Measurements from ENCODE around the gene CELF5. TPM values are rescaled to one million over a fixed set of nuclear protein-coding genes. Genes with fewer than 3 reads are reported as not detected.
"Not testable (repeated sequence)": the region's sequence is repeated elsewhere in the genome, so short reads cannot be mapped to it uniquely, and the experiment has no call there.

The CELF5 gene
- total RNA-seq, 1 experiment from 2014 or later = not detected

DNA sequence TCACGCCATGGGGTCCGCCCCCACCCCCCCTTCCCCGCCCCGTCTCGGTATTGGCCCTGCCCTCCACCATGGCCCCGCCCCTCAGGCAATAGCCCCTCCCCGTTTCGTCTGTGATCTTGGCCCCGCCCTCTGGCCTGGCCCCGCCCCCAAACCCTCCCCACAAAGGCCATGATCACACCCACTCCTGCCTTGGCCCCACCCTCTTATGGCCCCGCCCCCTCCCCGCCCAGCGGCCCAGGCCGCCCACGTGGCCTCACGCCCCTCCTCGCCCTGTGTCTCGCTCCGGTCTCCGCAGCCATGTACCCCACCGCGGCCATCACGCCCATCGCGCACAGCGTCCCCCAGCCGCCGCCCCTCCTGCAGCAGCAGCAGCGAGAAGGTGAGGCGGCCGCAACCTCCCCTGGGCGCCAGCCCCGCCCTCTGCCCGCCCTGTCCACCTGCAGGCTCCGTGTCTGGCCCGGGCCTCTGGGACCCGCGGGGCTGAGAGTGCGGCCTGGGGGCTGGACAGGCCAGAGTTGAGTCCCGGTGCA is 61.3 kb downstream of the CELF5 start:
- Histone ChIP-seq H3K4me3 (no peak overlapping the region), H3K36me3 (no peaks in the 10 kb centered on the region), H3K9me3 (no peaks in the 10 kb centered on the region), H3K27me3 (peaks cover 8% of the 10 kb centered on the region)
- DNase-seq = no peak

DNA sequence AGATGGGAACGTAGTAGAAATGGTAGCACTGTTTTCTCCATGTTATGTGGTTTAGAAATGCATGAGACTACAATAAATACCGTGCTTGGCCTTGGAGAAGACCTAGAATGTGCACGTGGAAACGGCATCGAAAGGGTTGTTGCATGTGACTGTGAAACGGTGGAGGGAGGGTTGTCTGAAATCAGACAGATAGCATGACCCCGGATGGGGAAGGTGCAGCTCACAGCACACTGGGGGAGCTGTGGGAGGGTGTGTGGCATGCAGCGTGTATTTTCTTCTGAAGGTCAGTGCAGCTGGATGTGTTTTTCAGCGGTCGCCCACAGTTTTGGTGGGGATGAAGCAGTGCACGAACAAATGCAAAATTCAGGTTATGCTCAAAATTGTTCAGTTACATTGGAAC is 63.4 kb downstream of the CELF5 start:
- H3K9me3 ChIP-seq = no peaks in the 10 kb centered on the region
- H3K27me3 ChIP-seq = peaks cover 8% of the 10 kb centered on the region
- H3K36me3 ChIP-seq = no peaks in the 10 kb centered on the region
- DNase-seq = no peak
- no peak overlapping the region for H3K4me3 ChIP-seq

DNA sequence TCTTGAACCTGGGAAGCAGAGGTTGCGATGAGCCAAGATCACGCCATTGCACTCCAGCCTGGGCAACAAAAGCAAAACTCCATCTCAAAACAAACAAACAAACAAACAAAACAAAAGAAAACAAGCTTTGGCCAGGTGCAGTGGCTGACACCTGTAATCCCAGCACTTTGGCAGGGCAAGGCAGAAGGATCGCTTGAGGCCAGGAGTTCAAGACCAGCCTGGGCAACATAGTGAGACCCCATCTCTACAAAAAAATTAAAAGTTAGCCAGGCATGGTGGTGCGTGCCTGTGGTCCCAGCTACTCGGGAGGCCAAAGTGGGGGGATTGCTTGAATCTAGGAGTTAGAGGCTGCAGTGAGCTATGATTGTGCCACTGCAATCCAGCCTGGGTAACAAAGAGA is 64.0 kb downstream of the CELF5 start:
- H3K4me3 ChIP-seq, H3K36me3 ChIP-seq, H3K9me3 ChIP-seq, H3K27me3 ChIP-seq, DNase-seq: not testable (repeated sequence)

DNA sequence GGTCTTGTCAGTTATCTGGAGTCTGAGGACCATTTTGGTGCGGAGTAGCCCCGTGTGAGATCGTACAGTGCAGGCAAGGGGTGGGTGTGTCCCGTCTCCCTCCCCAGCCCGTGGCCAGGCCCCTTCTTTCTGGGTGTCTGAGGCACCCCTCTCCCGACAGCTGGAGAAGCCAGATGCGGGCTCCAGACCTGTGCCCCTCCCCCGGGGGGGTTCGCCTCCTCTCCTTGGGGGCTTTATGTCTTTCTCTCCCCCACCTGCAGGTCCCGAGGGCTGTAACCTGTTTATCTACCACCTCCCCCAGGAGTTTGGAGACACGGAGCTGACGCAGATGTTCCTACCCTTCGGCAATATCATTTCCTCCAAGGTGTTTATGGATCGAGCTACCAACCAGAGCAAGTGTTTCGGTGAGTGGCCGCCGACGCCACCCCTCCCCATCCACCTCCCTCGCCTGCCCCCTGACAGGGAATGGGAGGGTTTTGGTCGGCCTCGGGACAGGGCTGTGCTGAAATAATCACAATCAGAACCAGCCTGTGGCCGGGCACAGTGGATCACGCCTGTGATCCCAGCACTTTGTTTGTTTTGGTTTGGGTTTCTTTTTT is 65.6 kb downstream of the CELF5 start:
- Histone ChIP-seq H3K4me3 (no peak overlapping the region), H3K36me3 (no peaks in the 10 kb centered on the region), H3K9me3 (no peaks in the 10 kb centered on the region), H3K27me3 (peaks cover 5% of the 10 kb centered on the region; the same call in 1 of the 2 replicates)
- no peak for DNase-seq

GRCh38 chr19:3290858-3291257 is 66.4 kb downstream of the CELF5 start:
- H3K27me3 ChIP-seq, H3K4me3 ChIP-seq, H3K36me3 ChIP-seq, H3K9me3 ChIP-seq, DNase-seq: not testable (repeated sequence)

- DNase-seq = no peak
- no peaks in the 10 kb centered on the region for H3K9me3 ChIP-seq
- peaks cover 5% of the 10 kb centered on the region; the same call in 1 of the 2 replicates for H3K27me3 ChIP-seq
- H3K4me3 ChIP-seq = no peak overlapping the region
- H3K36me3 ChIP-seq = no peaks in the 10 kb centered on the region
Observed at GRCh38 chr19:3291644-3292043, 67.2 kb downstream of the CELF5 start.

DNA sequence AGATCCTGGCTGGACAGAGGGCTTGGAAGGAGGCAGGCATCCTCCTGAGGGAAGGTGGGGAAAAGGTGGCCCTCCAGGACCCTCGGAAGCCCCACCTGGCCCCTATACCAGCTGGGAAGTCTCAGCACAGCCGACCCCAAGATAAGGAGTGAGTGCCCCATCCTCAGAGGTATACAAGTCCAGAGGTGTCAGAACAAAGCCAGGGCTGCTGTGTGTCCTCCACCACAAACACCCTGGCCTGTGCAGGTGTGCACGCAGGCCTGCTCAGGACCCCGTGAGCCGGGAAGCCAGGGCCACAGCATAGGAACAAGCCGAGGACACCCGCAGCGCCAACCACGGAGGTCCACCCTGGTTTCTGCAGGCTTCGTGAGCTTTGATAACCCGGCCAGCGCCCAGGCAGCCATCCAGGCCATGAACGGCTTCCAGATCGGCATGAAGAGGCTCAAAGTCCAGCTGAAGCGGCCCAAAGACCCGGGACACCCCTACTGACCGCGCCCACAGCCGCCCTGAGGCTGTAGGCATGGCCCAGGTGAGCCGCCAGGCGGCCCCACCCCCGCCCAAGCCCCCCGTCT is 68.6 kb downstream of the CELF5 start:
- no peak for DNase-seq
- H3K27me3 ChIP-seq = peaks cover 5% of the 10 kb centered on the region; the same call in 1 of the 2 replicates

DNA sequence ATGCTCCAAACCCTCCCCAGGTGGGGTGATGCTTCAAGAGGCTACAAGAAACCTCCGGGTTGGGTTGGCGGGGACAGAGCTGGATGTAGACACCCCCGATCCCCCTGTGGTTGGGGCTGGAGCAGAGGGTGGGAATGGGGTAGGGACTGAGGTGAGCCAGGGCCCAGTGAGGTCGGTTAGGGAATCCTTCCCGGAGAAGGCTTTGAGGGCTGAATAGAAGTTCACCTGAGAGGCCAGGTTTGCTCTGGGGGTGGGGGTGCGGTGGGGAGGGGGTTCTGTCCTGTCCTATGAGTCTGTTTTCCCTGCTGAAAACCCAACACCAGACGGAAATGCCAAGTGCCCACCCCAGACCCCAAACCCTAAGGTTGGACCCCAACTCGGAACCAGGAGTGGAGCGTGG is 69.1 kb downstream of the CELF5 start:
- Histone ChIP-seq H3K27me3 (peaks cover 5% of the 10 kb centered on the region; the same call in 1 of the 2 replicates), H3K9me3 (no peaks in the 10 kb centered on the region), H3K36me3 (no peaks in the 10 kb centered on the region), H3K4me3 (no peak overlapping the region)
- DNase-seq = no peak

More for the DNA sequence above, 68.6 kb downstream of the CELF5 start:
- H3K36me3 ChIP-seq = no peaks in the 10 kb centered on the region
- H3K4me3 ChIP-seq = no peak overlapping the region
- H3K9me3 ChIP-seq = no peaks in the 10 kb centered on the region

DNA sequence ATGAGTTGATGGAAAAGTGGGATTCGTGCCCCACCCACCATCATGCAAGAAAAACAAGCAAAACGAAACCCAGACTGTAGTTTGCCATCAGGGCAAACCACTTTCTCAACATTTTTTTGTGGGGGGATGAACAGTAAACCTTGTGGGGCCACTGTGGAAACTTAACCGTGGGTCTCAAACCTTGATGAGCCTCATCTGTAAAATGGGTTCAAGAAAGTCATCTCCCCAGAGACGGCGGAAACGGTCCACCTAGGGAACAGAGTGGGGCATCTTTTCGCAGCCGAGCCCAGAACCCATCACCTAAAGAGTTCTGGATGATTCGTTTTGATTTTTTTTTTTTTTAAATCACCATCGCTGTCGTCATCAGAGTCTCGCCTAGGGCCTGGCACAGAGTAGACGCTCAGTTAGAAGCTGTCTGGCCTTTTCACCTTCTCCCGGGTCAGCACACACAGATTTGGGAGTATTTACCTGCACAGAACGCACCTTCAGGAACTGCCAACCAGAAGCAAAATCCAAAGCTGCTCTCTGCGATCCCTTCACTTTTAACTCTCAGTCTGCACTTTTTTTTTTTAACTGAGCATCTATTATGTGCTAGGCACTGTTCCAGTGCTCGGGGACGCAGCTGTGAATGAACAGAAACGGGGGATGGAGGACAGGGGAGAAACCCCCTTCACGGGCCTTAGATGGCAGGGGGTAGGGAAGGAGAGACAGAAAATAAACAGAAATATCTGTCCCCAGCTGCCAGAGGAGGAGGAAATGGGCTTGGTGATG is 69.8 kb downstream of the CELF5 start:
- DNase-seq = no peak
- Histone ChIP-seq H3K4me3 (no peak overlapping the region), H3K27me3 (peaks cover 5% of the 10 kb centered on the region; the same call in 1 of the 2 replicates), H3K9me3 (no peaks in the 10 kb centered on the region), H3K36me3 (no peaks in the 10 kb centered on the region)

DNA sequence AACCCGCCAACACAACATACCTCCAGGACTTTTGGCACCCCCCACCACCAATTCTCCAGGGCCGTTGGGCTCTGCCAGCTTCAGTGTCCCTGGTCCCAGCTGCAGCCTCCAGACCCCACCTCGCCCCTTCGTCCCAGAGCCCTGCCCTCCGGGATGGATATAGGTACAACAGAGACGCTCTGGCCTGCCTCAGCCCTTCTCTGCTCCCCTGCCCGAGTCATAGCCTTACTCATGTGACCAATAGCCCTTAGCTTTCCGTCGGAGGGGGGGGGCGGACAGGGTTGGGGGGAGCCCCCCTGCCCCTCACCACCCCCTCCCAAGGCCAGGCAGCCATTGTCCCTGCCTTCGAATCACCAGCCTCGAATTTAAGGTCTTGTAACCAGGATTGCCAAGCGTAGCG is 71.1 kb downstream of the CELF5 start:
- H3K4me3 ChIP-seq = no peak overlapping the region
- H3K36me3 ChIP-seq = no peaks in the 10 kb centered on the region
- no peak for DNase-seq

DNA sequence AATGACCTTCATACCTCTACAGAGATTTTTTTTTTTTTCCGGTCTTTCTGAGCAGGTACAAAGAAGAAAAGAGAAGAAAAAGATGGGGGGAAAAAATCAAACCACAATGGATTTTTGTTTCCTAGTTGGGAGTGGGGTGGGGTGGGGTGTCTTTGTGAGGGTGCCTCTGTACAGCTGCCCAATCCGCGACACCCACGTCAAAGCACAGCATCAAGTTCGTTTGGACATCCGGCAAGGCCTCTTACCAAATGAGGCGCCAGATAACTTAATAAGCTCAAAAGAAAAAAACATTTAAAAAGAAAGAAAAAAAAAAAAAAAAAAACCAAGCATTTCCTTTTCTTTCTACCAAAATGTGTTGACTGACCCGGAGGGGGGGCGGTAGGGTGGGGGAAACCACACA is 71.6 kb downstream of the CELF5 start:
- Histone ChIP-seq H3K27me3 (no peaks in the 10 kb centered on the region), H3K36me3 (no peaks in the 10 kb centered on the region), H3K4me3 (no peak overlapping the region), H3K9me3 (no peaks in the 10 kb centered on the region)
- no peak for DNase-seq

More for the DNA sequence above, 71.1 kb downstream of the CELF5 start:
- H3K9me3 ChIP-seq = no peaks in the 10 kb centered on the region
- H3K27me3 ChIP-seq = no peaks in the 10 kb centered on the region

- H3K9me3 ChIP-seq = no peaks in the 10 kb centered on the region
- H3K27me3 ChIP-seq = no peaks in the 10 kb centered on the region
- no peaks in the 10 kb centered on the region for H3K36me3 ChIP-seq
- H3K4me3 ChIP-seq = no peak overlapping the region
- DNase-seq = no peak
Observed at GRCh38 chr19:3296446-3296845, 72.0 kb downstream of the CELF5 start.

GRCh38 chr19:3298853-3299449 is 74.5 kb downstream of the CELF5 start:
- H3K9me3 ChIP-seq = no peaks in the 10 kb centered on the region
- DNase-seq = no peak

DNA sequence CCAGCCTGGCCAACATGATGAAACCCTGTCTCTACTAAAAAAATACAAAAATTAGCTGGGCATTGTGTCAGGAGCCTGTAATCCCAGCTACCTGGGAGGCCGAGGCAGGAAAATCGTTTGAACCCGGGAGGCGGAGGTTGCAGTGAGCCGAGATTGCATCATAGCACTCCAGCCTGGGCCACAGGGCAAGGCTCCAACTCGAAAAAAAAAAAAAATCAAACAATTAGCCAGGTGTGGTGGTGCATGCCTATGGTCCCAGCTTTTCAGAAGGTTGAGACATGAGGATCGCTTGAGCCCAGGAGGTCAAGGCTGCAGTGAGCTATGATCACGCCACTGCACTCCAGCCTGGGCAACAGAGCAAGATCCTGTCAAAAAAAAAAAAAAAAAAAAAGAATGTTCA is 76.1 kb downstream of the CELF5 start:
- not testable (repeated sequence) for H3K36me3 ChIP-seq, H3K27me3 ChIP-seq, DNase-seq, H3K9me3 ChIP-seq, H3K4me3 ChIP-seq

More at GRCh38 chr19:3298853-3299449, 74.5 kb downstream of the CELF5 start:
- no peaks in the 10 kb centered on the region for H3K27me3 ChIP-seq
- no peaks in the 10 kb centered on the region for H3K36me3 ChIP-seq
- H3K4me3 ChIP-seq = no peak overlapping the region

- no peak for DNase-seq
- Histone ChIP-seq H3K4me3 (no peak overlapping the region), H3K36me3 (no peaks in the 10 kb centered on the region), H3K27me3 (peaks cover 3% of the 10 kb centered on the region; the same call in 1 of the 2 replicates), H3K9me3 (no peaks in the 10 kb centered on the region)
Observed at GRCh38 chr19:3302755-3303154, 78.3 kb downstream of the CELF5 start.

- H3K9me3 ChIP-seq = no peaks in the 10 kb centered on the region
- DNase-seq = peak; percentile 37
- H3K27me3 ChIP-seq = peaks cover 3% of the 10 kb centered on the region; the same call in 1 of the 2 replicates
- no peak overlapping the region for H3K4me3 ChIP-seq
- H3K36me3 ChIP-seq = no peaks in the 10 kb centered on the region
Observed at GRCh38 chr19:3304871-3305423, 80.5 kb downstream of the CELF5 start.

DNA sequence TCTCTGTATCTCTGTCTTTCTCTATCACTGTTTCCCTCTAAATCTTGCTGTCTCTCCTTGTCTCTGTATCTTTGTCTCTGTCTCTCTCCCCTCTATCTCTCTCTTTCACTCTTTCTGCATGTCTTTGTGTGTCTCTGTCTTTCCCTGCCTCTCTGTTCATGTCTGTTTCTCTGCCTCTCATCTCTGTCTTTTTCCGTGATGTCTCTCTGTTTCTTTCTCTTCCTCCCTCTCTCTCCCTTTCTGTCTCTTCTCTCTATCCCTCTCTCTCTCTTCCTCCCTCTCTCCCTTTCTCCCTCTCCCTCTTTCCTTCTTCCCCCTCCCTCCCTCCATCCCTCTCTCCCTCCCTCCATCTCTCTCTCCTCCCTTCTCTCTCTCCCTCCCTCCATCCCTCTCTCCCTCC is 85.3 kb downstream of the CELF5 start:
- no peak for DNase-seq
- Histone ChIP-seq H3K4me3 (no peak overlapping the region), H3K27me3 (no peaks in the 10 kb centered on the region), H3K9me3 (no peaks in the 10 kb centered on the region), H3K36me3 (no peaks in the 10 kb centered on the region)

Measured in MG63 (cell line).